Heart left ventricle (tissue), 13 donors: ENCODE measurements around the gene SYNDIG1.

Experiments used
- CTCF ChIP-seq, 12 donors: fragments of 200-600 bp; sonication (generic) in 4 of 12; IDR thresholded peaks; one replicate each; pipeline versions ENCODE4 v1.5.0 to v1.8.0; 2018 to 2022; ENCODE audit warnings: antibody characterized with exemption in 12 of 12, mild to moderate bottlenecking in 5 of 12
- POLR2A ChIP-seq, 2 donors: fragments of 450-650 bp; IDR thresholded peaks; one replicate each; pipeline ENCODE4 v1.6.1; 2017; ENCODE audit warnings: antibody characterized with exemption in 2 of 2, mild to moderate bottlenecking in 2 of 2, moderate library complexity in 2 of 2
- donor health status: ischemic (EF 13 %, LVEDD 7.1; RV severe dilation, severe dysfunction).
- donor health status: DM: no; HTN: yes; CAD: no.
- donor health status: DM: no; HTN: no; CAD: no.
- donor health status: ischemic (EF 25% LVEDD 6.9; RV normal size, moderate dysfunction).
- donor health status: ischemic (EF 25% LVEDD 5.7; RV mildly dilated, moderate dysfunction).
- donor health status: ischemic (EF 35%, LVEDD 5.7; RV mildly dilated, moderate dysfunction).
- donor health status: nonischemic (EF 11% LVEDD 7.7; RV severe dilation, severe dysfunction).
- donor health status: DM: yes; HTN: yes; CAD: no.
- donor health status: PGD.
- donor health status: ischemic (EF 29% LVEDD 5.4; RV normal size, mild dysfunction).
- donor health status: nonischemic (EF 23%, LVEDD 6.1; RV moderate dilation, normal function).

GRCh38 chr20:24648919-24649318, 179.5 kb downstream of the SYNDIG1 start:
- no peak for TF ChIP-seq CTCF (IDR thresholded peaks at IDR 0.05)
- TF ChIP-seq POLR2A (IDR thresholded peaks at IDR 0.05) = no peak
